GM10266 (cell line): Measurements from ENCODE around the gene RBPJL.

Source experiments
- DNase-seq: peaks from one replicate; pipeline ENCODE4 v3.0.0; 2012; ENCODE audit errors: extremely low spot score
- CTCF ChIP-seq: IDR thresholded peaks from 2 replicates; pipeline ENCODE4 v1.5.1; 2012; ENCODE audit warnings: mild to moderate bottlenecking, low read depth; ENCODE audit not compliant: control insufficient read depth, insufficient read depth; ENCODE audit errors: missing control alignments

The RBPJL gene

DNA sequence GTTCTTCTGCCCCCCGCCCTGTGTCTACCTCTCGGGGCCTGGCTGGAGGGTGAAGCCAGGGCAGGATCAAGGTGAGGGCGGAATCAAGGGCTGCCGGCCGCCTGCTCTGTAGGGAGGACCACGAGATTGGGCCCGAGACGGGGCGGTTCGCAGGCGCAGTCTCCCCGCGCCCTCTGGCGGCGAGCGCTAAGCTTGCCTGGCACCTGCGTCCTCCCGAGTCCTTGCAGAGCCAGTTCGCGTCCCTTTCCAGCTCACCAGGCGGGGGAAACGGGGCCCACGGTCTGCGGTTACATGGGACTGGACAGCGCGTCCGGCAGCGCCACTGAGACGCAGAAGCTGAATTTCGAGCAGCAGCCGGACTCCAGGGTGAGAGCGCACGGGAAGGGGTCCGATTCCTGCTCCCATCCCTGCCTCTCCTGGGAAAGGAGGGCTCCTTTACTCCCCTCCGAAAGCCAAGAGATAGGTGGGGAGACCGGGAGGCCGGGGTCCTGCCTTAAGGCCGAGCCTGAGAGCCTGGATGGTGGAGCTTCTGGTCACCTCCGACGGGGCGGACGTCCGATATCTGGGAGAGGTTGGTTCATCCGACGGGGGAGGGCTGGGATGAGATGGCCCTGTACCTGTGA, 5.1 kb downstream of the RBPJL start:
- DNase-seq: peak; percentile 86
- peak; percentile 79 for TF ChIP-seq CTCF

- TF ChIP-seq CTCF: no peak
- DNase-seq: no peak
Measured at GRCh38 chr20:45312241-45312640, 5.6 kb downstream of the RBPJL start.

GRCh38 chr20:45313065-45313695, 6.5 kb downstream of the RBPJL start:
- no peak for DNase-seq

GRCh38 chr20:45313943-45314342, 7.3 kb downstream of the RBPJL start:
- DNase-seq: no peak
- no peak for TF ChIP-seq CTCF

More at GRCh38 chr20:45313065-45313695, 6.5 kb downstream of the RBPJL start:
- TF ChIP-seq CTCF: no peak

- TF ChIP-seq CTCF: no peak
- no peak for DNase-seq
Measured at GRCh38 chr20:45315672-45316071, 9.0 kb downstream of the RBPJL start.

GRCh38 chr20:45316150-45317080, 9.8 kb downstream of the RBPJL start:
- TF ChIP-seq CTCF: no peak
- DNase-seq: no peak

- DNase-seq: no peak
- TF ChIP-seq CTCF: no peak
Measured at GRCh38 chr20:45317826-45318225, 11.2 kb downstream of the RBPJL start.
